Measurements from ENCODE around the gene AHDC1. TPM values are rescaled to one million over a fixed set of nuclear protein-coding genes. Genes with fewer than 3 reads are reported as not detected.

Gene AHDC1
- polyA plus RNA-seq, 1 donor (not counting 4 experiments of a cell fraction or from before 2014, with no cell fraction given): 4.2 TPM

GRCh38 chr1:27590917-27591508 is 12.9 kb downstream of the AHDC1 start:
- no peak for FAIRE-seq
- Histone ChIP-seq H3K79me2 (ENCODE audit: control insufficient read depth, insufficient read depth, low read length) (peaks cover 70% of the 10 kb centered on the region), H3K9me3 (ENCODE audit: control insufficient read depth, low read depth, low read length) (no peaks in the 10 kb centered on the region), H3K4me3 (ENCODE audit: control insufficient read depth in 2 of 3, extremely low read depth in 1 of 3, insufficient read depth in 2 of 3, low read depth in 1 of 3, low read length in 3 of 3) (no peak overlapping the region), H3K4me2 (ENCODE audit: control insufficient read depth, extremely low read depth, insufficient read depth, low read depth, low read length) (peak overlapping the region; percentile 50), H3K9me1 (ENCODE audit: control insufficient read depth, extremely low read depth, insufficient read depth, low read length) (peaks cover 10% of the 10 kb centered on the region), H4K20me1 (ENCODE audit: control insufficient read depth, extremely low read depth, insufficient read depth, low read length) (peaks cover 12% of the 10 kb centered on the region), H3K27ac (ENCODE audit: control insufficient read depth, insufficient read depth, low read length) (no peak overlapping the region), H3K27me3 (ENCODE audit: control insufficient read depth, extremely low read depth, insufficient read depth, low read length) (no peaks in the 10 kb centered on the region), H3K4me1 (ENCODE audit: control insufficient read depth, extremely low read depth, insufficient read depth, low read length) (peaks cover 48% of the 10 kb centered on the region), H2AFZ (ENCODE audit: control insufficient read depth, low read length) (no peak overlapping the region), H3K9ac (ENCODE audit: control insufficient read depth, extremely low read depth, insufficient read depth, low read length) (no peak overlapping the region), H3K36me3 (ENCODE audit: control insufficient read depth in 2 of 2, extremely low read depth in 1 of 2, insufficient read depth in 2 of 2, low read length in 2 of 2) (peaks cover 2 to 7% of the 10 kb centered on the region in 2 experiments)
- TF ChIP-seq CTCF (optimal IDR thresholded peaks at IDR 0.05 in 1 of 3, IDR thresholded peaks at IDR 0.05 in 1 of 3, conservative IDR thresholded peaks at IDR 0.05 in 1 of 3; ENCODE audit: extremely low read depth in 1 of 3, insufficient read depth in 2 of 3, low read length in 3 of 3) (no peak), EZH2 (IDR thresholded peaks at IDR 0.05; ENCODE audit: low read length) (no peak)
- dilution Hi-C loops (cut with MboI; ENCODE audit: extremely low pct_ligation_motif_present, low sequenced_read_pairs): loop anchor here (25.0 kb wide), 1 partner anchor 179 kb away; no protein-coding TSS in a partner anchor
- no peak for DNase-seq (ENCODE audit: low read depth, low spot score)

- H3K4me1 ChIP-seq (ENCODE audit: control insufficient read depth, extremely low read depth, insufficient read depth, low read length): peaks cover 37% of the 10 kb centered on the region
- H3K4me3 ChIP-seq (ENCODE audit: control insufficient read depth in 2 of 3, extremely low read depth in 1 of 3, insufficient read depth in 2 of 3, low read depth in 1 of 3, low read length in 3 of 3): no peak overlapping the region
- H3K27ac ChIP-seq (ENCODE audit: control insufficient read depth, insufficient read depth, low read length): peak overlapping the region; percentile 6
- FAIRE-seq: no peak
- H3K36me3 ChIP-seq (ENCODE audit: control insufficient read depth in 2 of 2, extremely low read depth in 1 of 2, insufficient read depth in 2 of 2, low read length in 2 of 2): peaks cover 2 to 8% of the 10 kb centered on the region in 2 experiments
- no peak for DNase-seq (ENCODE audit: low read depth, low spot score)
- H3K27me3 ChIP-seq (ENCODE audit: control insufficient read depth, extremely low read depth, insufficient read depth, low read length): no peaks in the 10 kb centered on the region
- TF ChIP-seq CTCF (optimal IDR thresholded peaks at IDR 0.05 in 1 of 3, IDR thresholded peaks at IDR 0.05 in 1 of 3, conservative IDR thresholded peaks at IDR 0.05 in 1 of 3; ENCODE audit: extremely low read depth in 1 of 3, insufficient read depth in 2 of 3, low read length in 3 of 3): no peak
- TF ChIP-seq EZH2 (IDR thresholded peaks at IDR 0.05; ENCODE audit: low read length): no peak
- peak overlapping the region; percentile 18 for H3K9ac ChIP-seq (ENCODE audit: control insufficient read depth, extremely low read depth, insufficient read depth, low read length)
- no peak overlapping the region for H2AFZ ChIP-seq (ENCODE audit: control insufficient read depth, low read length)
- H3K4me2 ChIP-seq (ENCODE audit: control insufficient read depth, extremely low read depth, insufficient read depth, low read depth, low read length): peak overlapping the region; percentile 50
- dilution Hi-C loops (cut with MboI; ENCODE audit: extremely low pct_ligation_motif_present, low sequenced_read_pairs): loop anchor here (25.0 kb wide), 1 partner anchor 178 kb away; no protein-coding TSS in a partner anchor
- H3K79me2 ChIP-seq (ENCODE audit: control insufficient read depth, insufficient read depth, low read length): peaks cover 65% of the 10 kb centered on the region
- H3K9me1 ChIP-seq (ENCODE audit: control insufficient read depth, extremely low read depth, insufficient read depth, low read length): peaks cover 6% of the 10 kb centered on the region
- no peaks in the 10 kb centered on the region for H3K9me3 ChIP-seq (ENCODE audit: control insufficient read depth, low read depth, low read length)
- H4K20me1 ChIP-seq (ENCODE audit: control insufficient read depth, extremely low read depth, insufficient read depth, low read length): peaks cover 11% of the 10 kb centered on the region
Measured at GRCh38 chr1:27589841-27590426, 14.0 kb downstream of the AHDC1 start.
